PC-3 (cell line): ENCODE data around the gene PLEKHM3. TPM values are rescaled to one million over a fixed set of nuclear protein-coding genes. Genes with fewer than 3 reads are reported as not detected.

ENCODE experiments used
- ATAC-seq: fragments of 200-7000 bp; cut with Tn5 transposase; 2 replicates; pipeline ENCODE4 v1.9.1; 2020; ENCODE audit warnings: mild to moderate bottlenecking, moderate library complexity
- BruUV-seq: library from RNA; stranded (reverse); fragments of 400-500 nt; replicated peaks from 2 replicates; lab custom pipeline; 2021; lab: Mats Ljungman, UMichigan
- CTCF ChIA-PET: fragments of 300-600 bp; sonication (Branson Sonifier 250); formaldehyde crosslinking; loops from one replicate; lab custom pipeline; 2022; ENCODE audit warnings: antibody characterized with exemption; lab: Charles Lee
- POLR2A ChIA-PET: fragments of 300-600 bp; sonication (Branson Sonifier 250); formaldehyde crosslinking; loops from one replicate; lab custom pipeline; 2022; ENCODE audit warnings: antibody characterized with exemption; ENCODE audit not compliant: unreplicated experiment; lab: Charles Lee
- DNase-seq: peaks from one replicate; pipeline ENCODE4 v3.0.0-alpha.2; 2015
- H2AFZ ChIP-seq: fragments of 300-600 bp; sonication (generic); 2 replicates; pipeline ENCODE4 v1.6.0; 2016; ENCODE audit warnings: antibody characterized with exemption, low read length
- H3F3A ChIP-seq: fragments of 300-600 bp; sonication (generic); one replicate; pipeline ENCODE4 v1.6.0; 2017; ENCODE audit warnings: antibody characterized with exemption, low read length, control low read depth, mild to moderate bottlenecking; ENCODE audit not compliant: unreplicated experiment
- H3K27ac ChIP-seq: fragments of 300-600 bp; sonication (generic); 2 replicates; pipeline ENCODE4 v1.5.1; 2016; ENCODE audit warnings: mild to moderate bottlenecking, low read length
- H3K27me3 ChIP-seq: fragments of 300-600 bp; sonication (generic); 2 replicates; pipeline ENCODE4 v1.6.1; 2016; ENCODE audit warnings: low read length, mixed read lengths
- H3K36me3 ChIP-seq: fragments of 300-600 bp; sonication (generic); 2 replicates; pipeline ENCODE4 v1.6.1; 2016; ENCODE audit warnings: low read depth, mixed run types, low read length, mixed read lengths
- H3K4me1 ChIP-seq: fragments of 300-600 bp; sonication (generic); 2 replicates; pipeline ENCODE4 v1.5.1; 2016; ENCODE audit warnings: low read length; ENCODE audit not compliant: insufficient read depth
- H3K4me2 ChIP-seq: fragments of 300-600 bp; sonication (generic); 2 replicates; pipeline ENCODE4 v1.6.0; 2016; ENCODE audit warnings: low read length
- H3K4me3 ChIP-seq: fragments of 300-600 bp; sonication (generic); 2 replicates; pipeline ENCODE4 v1.5.1; 2016; ENCODE audit warnings: mild to moderate bottlenecking, low read length, mixed read lengths
- H3K79me2 ChIP-seq: fragments of 300-600 bp; sonication (generic); 2 replicates; pipeline ENCODE4 v1.6.1; 2017; ENCODE audit warnings: low read length, mixed read lengths
- H3K9ac ChIP-seq: fragments of 300-600 bp; sonication (generic); 2 replicates; pipeline ENCODE4 v1.6.0; 2016; ENCODE audit warnings: mild to moderate bottlenecking, low read length
- H3K9me2 ChIP-seq: fragments of 300-600 bp; sonication (generic); replicated peaks from 2 replicates; pipeline ENCODE4 v1.6.1; 2016; ENCODE audit warnings: mixed run types, low read length, mixed read lengths
- H3K9me3 ChIP-seq: fragments of 300-600 bp; sonication (generic); 2 replicates; pipeline ENCODE4 v1.6.1; 2016; ENCODE audit warnings: low read length, mixed read lengths
- H4K20me1 ChIP-seq: fragments of 300-600 bp; sonication (generic); 2 replicates; pipeline ENCODE4 v1.6.1; 2016; ENCODE audit warnings: low read length, mixed read lengths
- EZH2 ChIP-seq: fragments of 300-600 bp; sonication (generic); IDR thresholded peaks from one replicate; pipeline ENCODE4 v1.6.1; 2017; ENCODE audit warnings: antibody characterized with exemption, mild to moderate bottlenecking, low read length; ENCODE audit not compliant: unreplicated experiment
- EZH2phosphoT487 ChIP-seq: fragments of 300-600 bp; sonication (generic); IDR thresholded peaks from 2 replicates; pipeline ENCODE4 v1.6.1; 2018; ENCODE audit warnings: mild to moderate bottlenecking, antibody characterized with exemption, low read length, borderline replicate concordance
- intact Hi-C: fragments of 100-400 bp; cut with micrococcal nuclease; formaldehyde crosslinking; loops from 2 replicates; pipeline ENCODE4 v1.9.0; 2023
- total RNA-seq: library from RNA; depleted of rRNA; stranded (reverse); fragments of >200 nt; gene quantifications from 2 replicates; pipeline ENCODE4 v1.2.3, GENCODE V29; 2014
- TF ChIP-seq, protein P1 (sequence below): fragments of 300-600 bp; sonication (generic); conservative IDR thresholded peaks from 2 replicates; pipeline ENCODE4 v1.5.1; 2017; ENCODE audit warnings: antibody characterized with exemption, low read depth, mild to moderate bottlenecking, low read length

The PLEKHM3 gene
- total RNA-seq, 1 experiment from 2014 or later, result 5.9 TPM

DNA sequence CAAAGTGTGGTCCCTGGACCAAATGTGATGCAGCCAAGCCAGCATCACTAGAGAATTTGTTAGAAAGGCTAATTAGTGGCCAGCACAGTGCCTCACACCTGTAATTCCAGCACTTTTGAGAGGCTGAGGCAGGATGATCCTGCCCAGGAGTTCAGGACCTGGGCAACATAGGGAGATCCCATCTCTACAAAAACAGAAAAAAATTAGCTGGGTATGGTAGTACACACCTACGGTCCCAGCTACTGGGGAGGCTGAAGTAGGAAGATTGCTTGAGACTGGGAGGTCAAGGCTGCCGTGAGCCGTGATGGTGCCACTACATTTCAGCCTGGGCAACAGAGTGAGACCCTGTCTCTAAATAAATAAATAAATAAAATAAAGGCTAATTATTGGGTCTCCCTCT lies 185.8 kb downstream of the PLEKHM3 start:
- ChIA-PET CTCF (no interaction called here), POLR2A (no interaction called here)
- Histone ChIP-seq H2AFZ (no peak overlapping the region), H3K27me3 (no peaks in the 10 kb centered on the region), H3K4me3 (no peak overlapping the region), H3K4me1 (no peaks in the 10 kb centered on the region), H4K20me1 (no peaks in the 10 kb centered on the region), H3K9me3 (no peaks in the 10 kb centered on the region), H3F3A (no peaks in the 10 kb centered on the region), H3K79me2 (no peaks in the 10 kb centered on the region), H3K9me2 (no peaks in the 10 kb centered on the region), H3K9ac (no peak overlapping the region), H3K27ac (no peak overlapping the region), H3K4me2 (no peak overlapping the region), H3K36me3 (no peaks in the 10 kb centered on the region)
- intact Hi-C loops, result no loop called here
- no peak for TF ChIP-seq EZH2phosphoT487
- TF ChIP-seq, protein P1, sequence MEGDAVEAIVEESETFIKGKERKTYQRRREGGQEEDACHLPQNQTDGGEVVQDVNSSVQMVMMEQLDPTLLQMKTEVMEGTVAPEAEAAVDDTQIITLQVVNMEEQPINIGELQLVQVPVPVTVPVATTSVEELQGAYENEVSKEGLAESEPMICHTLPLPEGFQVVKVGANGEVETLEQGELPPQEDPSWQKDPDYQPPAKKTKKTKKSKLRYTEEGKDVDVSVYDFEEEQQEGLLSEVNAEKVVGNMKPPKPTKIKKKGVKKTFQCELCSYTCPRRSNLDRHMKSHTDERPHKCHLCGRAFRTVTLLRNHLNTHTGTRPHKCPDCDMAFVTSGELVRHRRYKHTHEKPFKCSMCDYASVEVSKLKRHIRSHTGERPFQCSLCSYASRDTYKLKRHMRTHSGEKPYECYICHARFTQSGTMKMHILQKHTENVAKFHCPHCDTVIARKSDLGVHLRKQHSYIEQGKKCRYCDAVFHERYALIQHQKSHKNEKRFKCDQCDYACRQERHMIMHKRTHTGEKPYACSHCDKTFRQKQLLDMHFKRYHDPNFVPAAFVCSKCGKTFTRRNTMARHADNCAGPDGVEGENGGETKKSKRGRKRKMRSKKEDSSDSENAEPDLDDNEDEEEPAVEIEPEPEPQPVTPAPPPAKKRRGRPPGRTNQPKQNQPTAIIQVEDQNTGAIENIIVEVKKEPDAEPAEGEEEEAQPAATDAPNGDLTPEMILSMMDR, result no peak
- TF ChIP-seq EZH2, result no peak
- no peak for DNase-seq
- ATAC-seq, result no peak
- BruUV-seq, result no TSS peak

DNA sequence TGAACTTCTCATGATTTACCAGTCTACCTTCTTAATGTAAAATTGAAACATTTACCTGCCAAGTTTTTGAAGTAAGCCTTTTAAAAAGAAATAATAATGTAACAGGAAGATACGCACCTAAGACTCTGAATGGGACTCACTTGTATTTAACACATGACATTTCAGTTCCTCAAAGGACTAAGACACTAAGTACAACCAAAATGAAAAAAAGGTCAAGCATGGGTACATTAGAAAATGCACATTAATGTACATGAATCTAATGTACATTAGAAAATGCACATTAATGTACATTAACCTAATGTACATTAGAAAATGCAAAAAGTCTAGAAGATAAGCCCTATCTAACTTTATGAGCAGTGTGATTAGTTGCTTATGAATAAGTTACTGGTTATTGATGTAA lies 186.3 kb downstream of the PLEKHM3 start:
- ATAC-seq (no peak), DNase-seq (no peak)
- H3K9me3 ChIP-seq, result no peaks in the 10 kb centered on the region
- H3K79me2 ChIP-seq, result no peaks in the 10 kb centered on the region
- H3K27me3 ChIP-seq, result no peaks in the 10 kb centered on the region
- BruUV-seq, result no TSS peak
- H4K20me1 ChIP-seq, result no peaks in the 10 kb centered on the region
- TF ChIP-seq EZH2phosphoT487 (no peak), EZH2 (no peak)
- TF ChIP-seq, protein P1, result no peak
- no peaks in the 10 kb centered on the region for H3K36me3 ChIP-seq
- H3K9me2 ChIP-seq, result no peaks in the 10 kb centered on the region
- H2AFZ ChIP-seq, result no peak overlapping the region
- intact Hi-C loops, result no loop called here
- ChIA-PET CTCF (no interaction called here), POLR2A (no interaction called here)
- no peak overlapping the region for H3K27ac ChIP-seq
- H3K4me3 ChIP-seq, result no peak overlapping the region
- H3K4me2 ChIP-seq, result no peak overlapping the region
- no peaks in the 10 kb centered on the region for H3K4me1 ChIP-seq
- H3F3A ChIP-seq, result no peaks in the 10 kb centered on the region
- no peak overlapping the region for H3K9ac ChIP-seq

DNA sequence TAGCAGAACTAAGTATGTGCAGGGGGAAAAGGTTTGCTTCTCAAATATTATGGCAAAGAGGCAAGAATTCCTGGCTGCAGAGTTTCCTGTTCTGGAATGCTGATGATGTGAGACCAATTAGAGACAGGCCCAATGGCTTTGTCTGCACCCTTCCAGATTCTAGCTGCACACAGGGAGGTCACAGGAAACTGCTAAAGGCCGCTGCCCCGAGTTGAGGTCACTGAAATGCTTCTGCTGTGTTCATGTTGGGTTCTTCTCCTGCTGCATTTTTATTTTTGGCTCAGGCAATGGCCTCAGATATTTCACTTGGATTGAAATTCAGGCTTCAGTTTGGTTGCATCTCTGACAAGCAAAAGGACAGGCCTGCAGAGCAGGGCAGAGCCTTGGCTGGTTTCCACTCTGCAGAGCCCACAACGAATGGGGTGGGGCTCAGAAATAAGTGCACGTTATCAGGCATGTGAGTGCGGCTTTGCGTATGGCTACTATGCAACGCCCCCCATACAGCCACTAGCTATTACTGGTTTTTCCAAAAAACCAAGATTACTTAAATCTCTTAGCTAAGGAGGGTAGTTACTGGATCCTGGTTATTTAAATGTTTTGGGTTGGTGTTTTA lies 188.7 kb downstream of the PLEKHM3 start:
- Histone ChIP-seq H3K36me3 (no peaks in the 10 kb centered on the region), H3K27me3 (no peaks in the 10 kb centered on the region), H3K4me3 (no peak overlapping the region), H3K9ac (no peak overlapping the region), H3K9me3 (no peaks in the 10 kb centered on the region), H3K79me2 (no peaks in the 10 kb centered on the region), H3K4me1 (peaks cover 8% of the 10 kb centered on the region; the same call in 1 of the 2 replicates), H3K27ac (no peak overlapping the region), H4K20me1 (no peaks in the 10 kb centered on the region), H3F3A (no peaks in the 10 kb centered on the region), H2AFZ (no peak overlapping the region), H3K4me2 (no peak overlapping the region), H3K9me2 (no peaks in the 10 kb centered on the region)
- DNase-seq (no peak), ATAC-seq (no peak)
- intact Hi-C loops, result no loop called here
- no TSS peak for BruUV-seq
- CTCF ChIA-PET, result no interaction called here
- no peak for TF ChIP-seq EZH2phosphoT487
- TF ChIP-seq, protein P1, result no peak
- TF ChIP-seq EZH2, result no peak
- POLR2A ChIA-PET, result no interaction called here
